ENCODE measurements around the gene NCK2.

NCK2 gene

DNA sequence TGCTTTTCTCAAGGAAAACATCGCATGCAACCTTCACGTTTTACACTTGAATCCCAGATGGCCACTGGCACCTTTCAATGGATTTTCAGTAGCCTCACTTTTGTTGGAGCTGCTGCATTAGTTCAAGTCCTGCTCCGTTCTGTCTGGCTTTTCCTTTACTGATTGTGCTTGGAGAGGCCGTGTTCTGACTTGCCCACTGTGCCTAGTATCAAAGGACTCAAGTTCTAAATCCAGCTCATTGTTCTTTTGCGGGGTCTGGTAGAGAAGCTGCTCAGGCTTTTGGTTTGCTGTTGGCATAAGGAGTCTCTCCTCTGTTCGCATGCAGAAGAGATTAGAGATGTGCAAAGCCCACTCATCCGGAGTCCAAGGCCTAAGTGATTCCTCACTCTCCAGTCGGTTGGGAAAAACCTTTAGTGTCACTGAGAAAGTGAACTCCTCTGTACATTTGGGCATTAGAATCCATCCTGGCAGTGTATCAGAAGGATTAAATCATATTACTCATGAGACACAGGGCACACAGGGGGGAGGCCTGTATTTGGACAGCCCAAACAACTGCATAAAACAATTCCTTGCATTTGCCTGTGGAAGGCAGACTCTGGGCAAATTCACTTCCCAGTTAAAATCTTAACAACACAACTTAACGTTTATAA is 69.7 kb downstream of the NCK2 start:
- DNase-seq (ENCODE audit: low spot score), result no peak

GRCh38 chr2:105815401-105815800 is 70.7 kb downstream of the NCK2 start:
- no peak for DNase-seq (ENCODE audit: low spot score)

- DNase-seq (ENCODE audit: low spot score), result no peak
Measured at GRCh38 chr2:105820151-105820550, 75.4 kb downstream of the NCK2 start.

DNA sequence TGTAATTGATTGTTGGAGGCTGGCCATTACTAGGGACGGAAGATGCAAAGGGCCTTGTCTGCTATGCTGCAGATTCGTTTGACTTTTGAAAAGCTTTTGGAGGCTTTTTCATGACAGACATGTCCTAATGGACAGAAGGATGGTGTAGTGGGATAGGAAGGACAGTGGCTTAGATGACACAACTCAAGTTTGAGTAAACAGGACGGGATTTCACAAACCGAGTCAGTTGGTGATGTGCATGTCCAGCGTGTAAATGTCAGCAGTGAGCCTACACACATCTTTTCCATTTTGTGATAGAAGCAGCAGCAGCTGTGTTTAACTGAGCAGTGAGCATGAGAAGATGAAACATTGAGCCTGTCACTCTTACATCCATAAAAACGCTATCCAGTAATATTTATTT is 76.0 kb downstream of the NCK2 start:
- DNase-seq (ENCODE audit: low spot score), result no peak

DNA sequence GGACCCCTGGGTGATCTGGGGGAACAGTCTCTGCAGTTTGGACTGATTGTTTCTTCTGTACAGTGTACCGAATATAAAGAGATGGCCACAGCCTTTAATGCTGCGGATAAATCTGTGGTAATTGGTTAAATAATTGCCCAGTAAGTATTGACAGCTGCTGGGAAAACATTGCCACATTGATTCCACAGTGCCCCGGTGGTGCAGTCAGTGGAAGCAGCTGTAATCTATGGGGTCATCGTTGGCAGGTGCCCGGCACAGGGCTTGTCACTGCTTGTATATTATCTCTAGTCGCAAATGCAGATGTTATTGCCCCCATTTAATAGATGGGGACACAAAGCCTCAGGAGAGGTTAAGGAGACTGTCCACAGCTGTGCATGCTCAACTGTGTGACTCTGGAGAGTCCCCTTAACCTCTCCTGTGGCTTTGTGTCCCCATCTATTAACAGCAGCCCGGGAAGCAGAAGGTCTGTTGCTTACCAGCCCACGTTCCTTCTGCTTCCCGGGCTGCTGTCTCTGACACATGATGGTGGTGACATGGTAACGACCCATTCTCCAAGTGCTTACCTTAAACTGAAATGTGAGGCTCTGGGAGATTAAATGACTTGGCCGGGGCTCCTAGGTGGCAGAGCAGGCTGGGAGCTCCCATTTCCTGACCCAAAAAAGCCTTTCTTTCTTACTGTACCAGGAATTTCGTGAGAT is 76.9 kb downstream of the NCK2 start:
- DNase-seq (ENCODE audit: low spot score), result no peak

GRCh38 chr2:105822186-105822585 is 77.5 kb downstream of the NCK2 start:
- no peak for DNase-seq (ENCODE audit: low spot score)

- no peak for DNase-seq (ENCODE audit: low spot score)
Measured at GRCh38 chr2:105824446-105824845, 79.7 kb downstream of the NCK2 start.

DNA sequence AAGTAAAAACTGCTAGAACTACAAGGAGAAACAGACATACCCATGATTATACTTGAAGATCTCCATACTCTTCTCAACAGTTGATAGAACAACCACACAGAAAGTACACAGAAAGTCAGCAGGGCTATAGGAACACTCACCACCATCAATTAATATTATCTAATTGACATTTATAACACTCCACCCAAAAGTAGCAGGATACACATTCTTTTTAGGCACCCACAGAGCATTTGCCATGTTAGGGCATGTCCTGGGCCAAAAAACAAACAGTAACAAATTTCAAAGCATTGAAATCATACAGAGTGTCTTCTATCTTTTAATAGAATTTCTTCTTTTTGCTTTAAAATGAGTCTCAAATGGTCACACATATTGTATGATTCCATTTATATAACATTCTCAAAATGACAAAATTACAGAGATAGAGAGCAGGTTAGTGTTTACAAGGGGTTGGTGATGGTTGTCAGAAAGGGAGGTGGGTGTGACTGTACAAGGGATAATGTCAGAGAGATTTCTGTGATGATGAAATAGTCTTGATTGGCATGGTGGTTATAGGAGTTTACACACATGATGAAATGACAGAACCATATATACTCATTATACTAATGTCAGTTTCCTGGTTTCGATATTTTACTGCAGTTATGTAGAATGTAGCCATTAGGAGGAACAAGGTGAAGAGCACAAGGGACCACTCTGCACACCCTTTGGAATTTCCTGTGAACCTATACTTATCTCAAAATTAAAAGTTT is 82.8 kb downstream of the NCK2 start:
- DNase-seq (ENCODE audit: low spot score), result no peak

DNA sequence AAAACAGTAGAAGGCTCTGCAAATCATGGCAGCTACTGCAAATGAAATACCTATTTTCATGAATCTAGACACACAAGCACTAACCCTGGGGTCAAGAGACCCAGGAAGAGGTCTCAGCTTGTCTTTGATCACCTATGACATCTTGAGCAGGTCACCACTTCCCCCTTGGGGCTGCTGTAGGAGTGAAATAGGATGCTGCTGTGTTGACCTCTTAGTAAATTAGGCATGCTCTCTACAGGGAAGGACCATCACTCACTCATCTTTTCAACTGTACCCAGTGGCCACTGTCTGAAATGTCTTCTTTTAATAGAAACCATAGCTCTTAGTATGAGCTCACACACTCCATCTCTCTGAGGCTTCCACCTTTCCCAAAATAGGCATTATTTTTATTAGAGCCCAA is 83.8 kb downstream of the NCK2 start:
- no peak for DNase-seq (ENCODE audit: low spot score)

- DNase-seq (ENCODE audit: low spot score), result no peak
Measured at GRCh38 chr2:105834931-105835330, 90.2 kb downstream of the NCK2 start.

- DNase-seq (ENCODE audit: low spot score), result no peak
Measured at GRCh38 chr2:105836341-105836740, 91.6 kb downstream of the NCK2 start.

GRCh38 chr2:105836840-105837692 is 92.4 kb downstream of the NCK2 start:
- no peak for DNase-seq (ENCODE audit: low spot score)

DNA sequence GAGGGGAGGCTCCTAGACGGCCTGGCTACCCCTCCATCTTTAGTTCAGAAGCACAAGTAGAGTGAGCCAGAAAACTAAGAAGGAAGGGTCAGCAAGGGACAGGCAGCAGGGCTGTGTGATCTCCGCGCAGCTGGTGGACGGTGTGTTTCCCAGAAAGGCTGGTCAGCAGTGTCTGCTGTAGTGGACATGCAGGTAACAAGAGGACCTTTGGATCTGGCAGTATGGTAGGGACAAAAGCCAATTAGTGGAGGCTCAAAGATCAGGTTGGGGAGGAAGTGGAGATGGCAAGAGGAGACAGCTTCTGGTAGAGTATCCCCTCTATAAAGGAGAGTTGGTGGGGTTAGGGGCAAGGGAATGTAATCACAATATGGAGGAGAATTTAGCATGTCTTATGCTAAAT is 95.1 kb downstream of the NCK2 start:
- DNase-seq (ENCODE audit: low spot score), result no peak

- no peak for DNase-seq (ENCODE audit: low spot score)
Measured at GRCh38 chr2:105840933-105841332, 96.2 kb downstream of the NCK2 start.

DNA sequence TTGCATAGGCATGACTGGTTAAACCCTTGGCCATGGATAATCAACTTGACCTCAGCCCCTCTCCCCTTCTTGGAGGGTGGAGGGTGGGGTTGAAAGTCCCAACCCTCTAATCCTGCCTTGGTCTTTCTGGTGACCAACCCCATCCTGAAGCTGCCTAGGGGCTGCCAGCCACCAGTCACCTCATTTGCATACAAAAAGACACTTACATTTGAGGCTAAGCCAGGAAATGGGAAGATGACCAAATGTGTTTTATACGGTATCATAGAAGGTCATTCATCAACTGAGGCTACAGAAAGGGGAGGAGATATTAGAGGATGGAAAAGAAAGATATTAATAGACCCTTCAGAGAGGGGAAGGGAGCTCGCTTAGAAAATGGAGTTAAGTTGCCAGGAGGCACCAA is 96.8 kb downstream of the NCK2 start:
- DNase-seq (ENCODE audit: low spot score), result no peak

- DNase-seq (ENCODE audit: low spot score), result no peak
Measured at GRCh38 chr2:105842555-105842954, 97.8 kb downstream of the NCK2 start.

- no peak for DNase-seq (ENCODE audit: low spot score)
Measured at GRCh38 chr2:105843476-105844374, 99.0 kb downstream of the NCK2 start.

DNA sequence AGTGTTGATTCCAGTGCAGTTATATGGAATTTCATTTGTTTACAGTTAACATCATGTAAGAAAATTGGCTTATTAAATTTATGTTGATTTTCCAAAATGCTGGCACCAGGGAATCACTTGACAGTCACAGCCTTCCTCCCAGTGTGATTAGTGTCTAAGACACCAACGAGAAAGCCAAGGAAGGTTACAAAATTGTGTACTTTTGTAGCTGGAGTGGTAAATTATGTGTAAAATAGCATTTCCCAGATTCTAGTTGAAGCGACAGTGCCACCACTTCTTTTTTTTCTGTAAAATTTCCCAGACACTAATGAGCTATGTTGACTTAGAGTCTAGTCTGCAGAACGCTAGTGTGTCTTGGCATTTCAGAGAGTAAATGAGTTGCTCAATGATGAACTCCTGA is 101.3 kb downstream of the NCK2 start:
- DNase-seq (ENCODE audit: low spot score), result no peak

- DNase-seq (ENCODE audit: low spot score), result no peak
Measured at GRCh38 chr2:105847056-105847455, 102.3 kb downstream of the NCK2 start.

- peak; percentile 16 for DNase-seq (ENCODE audit: low spot score)
Measured at GRCh38 chr2:105848367-105848766, 103.7 kb downstream of the NCK2 start.
